ENCODE data around the gene CCDC88A. TPM values are rescaled to one million over a fixed set of nuclear protein-coding genes. Genes with fewer than 3 reads are reported as not detected.
"Not testable (repeated sequence)": the region's sequence is repeated elsewhere in the genome, so short reads cannot be mapped to it uniquely, and the experiment has no call there.

Gene CCDC88A
- total and polyA plus RNA-seq, 2 experiments from 2014 or later = 144 to 169 TPM

GRCh38 chr2:55451699-55452098, 32.0 kb upstream of the CCDC88A start:
- Histone ChIP-seq H3F3A (replicated peaks; ENCODE audit: low read depth) (no peaks in the 10 kb centered on the region), H2AFZ (peak overlapping the region; percentile 32; the same call in 1 of the 2 replicates), H3K27ac (ENCODE audit: low read depth) (no peak overlapping the region), H3K4me2 (no peak overlapping the region), H3K4me1 (ENCODE audit: insufficient read depth) (no peaks in the 10 kb centered on the region), H3K36me3 (ENCODE audit: insufficient read depth) (no peaks in the 10 kb centered on the region), H4K20me1 (replicated peaks; ENCODE audit: insufficient read depth) (no peaks in the 10 kb centered on the region), H3K9me2 (ENCODE audit: insufficient read depth) (no peaks in the 10 kb centered on the region), H3K79me2 (replicated peaks; ENCODE audit: insufficient read depth) (no peaks in the 10 kb centered on the region), H3K27me3 (ENCODE audit: insufficient read depth) (no peaks in the 10 kb centered on the region), H3K4me3 (no peak overlapping the region)
- no peak for TF ChIP-seq CTCF (conservative IDR thresholded peaks at IDR 0.05; ENCODE audit: low read depth in 2 of 2)
- no peak for TF ChIP-seq ZNF114 (CRISPR knock-in tag; IDR thresholded peaks at IDR 0.05)
- TF ChIP-seq EZH2phosphoT487 (IDR thresholded peaks at IDR 0.05; ENCODE audit: unreplicated experiment) = no peak
- no peak for TF ChIP-seq STAT1 (IDR thresholded peaks at IDR 0.05; ENCODE audit: unreplicated experiment)
- TF ChIP-seq ZNF462 (CRISPR knock-in tag; IDR thresholded peaks at IDR 0.05) = no peak
- no peak for TF ChIP-seq ZNF331 (CRISPR knock-in tag; IDR thresholded peaks at IDR 0.05; ENCODE audit: low read depth)
- no peak for TF ChIP-seq POLR2AphosphoS5 (IDR thresholded peaks at IDR 0.05; ENCODE audit: low read depth)
- TF ChIP-seq CREB1 (CRISPR knock-in tag; IDR thresholded peaks at IDR 0.05; ENCODE audit: low read depth) = no peak
- TF ChIP-seq, protein P1, sequence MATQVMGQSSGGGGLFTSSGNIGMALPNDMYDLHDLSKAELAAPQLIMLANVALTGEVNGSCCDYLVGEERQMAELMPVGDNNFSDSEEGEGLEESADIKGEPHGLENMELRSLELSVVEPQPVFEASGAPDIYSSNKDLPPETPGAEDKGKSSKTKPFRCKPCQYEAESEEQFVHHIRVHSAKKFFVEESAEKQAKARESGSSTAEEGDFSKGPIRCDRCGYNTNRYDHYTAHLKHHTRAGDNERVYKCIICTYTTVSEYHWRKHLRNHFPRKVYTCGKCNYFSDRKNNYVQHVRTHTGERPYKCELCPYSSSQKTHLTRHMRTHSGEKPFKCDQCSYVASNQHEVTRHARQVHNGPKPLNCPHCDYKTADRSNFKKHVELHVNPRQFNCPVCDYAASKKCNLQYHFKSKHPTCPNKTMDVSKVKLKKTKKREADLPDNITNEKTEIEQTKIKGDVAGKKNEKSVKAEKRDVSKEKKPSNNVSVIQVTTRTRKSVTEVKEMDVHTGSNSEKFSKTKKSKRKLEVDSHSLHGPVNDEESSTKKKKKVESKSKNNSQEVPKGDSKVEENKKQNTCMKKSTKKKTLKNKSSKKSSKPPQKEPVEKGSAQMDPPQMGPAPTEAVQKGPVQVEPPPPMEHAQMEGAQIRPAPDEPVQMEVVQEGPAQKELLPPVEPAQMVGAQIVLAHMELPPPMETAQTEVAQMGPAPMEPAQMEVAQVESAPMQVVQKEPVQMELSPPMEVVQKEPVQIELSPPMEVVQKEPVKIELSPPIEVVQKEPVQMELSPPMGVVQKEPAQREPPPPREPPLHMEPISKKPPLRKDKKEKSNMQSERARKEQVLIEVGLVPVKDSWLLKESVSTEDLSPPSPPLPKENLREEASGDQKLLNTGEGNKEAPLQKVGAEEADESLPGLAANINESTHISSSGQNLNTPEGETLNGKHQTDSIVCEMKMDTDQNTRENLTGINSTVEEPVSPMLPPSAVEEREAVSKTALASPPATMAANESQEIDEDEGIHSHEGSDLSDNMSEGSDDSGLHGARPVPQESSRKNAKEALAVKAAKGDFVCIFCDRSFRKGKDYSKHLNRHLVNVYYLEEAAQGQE (IDR thresholded peaks at IDR 0.05; ENCODE audit: unreplicated experiment) = no peak
- ATAC-seq (no peak), DNase-seq (ENCODE audit: low spot score) (no peak)
- Mint-ChIP-seq H3K9me3 (no peaks in the 10 kb centered on the region), H3K4me1 (no peaks in the 10 kb centered on the region), H3K27me3 (ENCODE audit: insufficient read depth, low read depth, poor library complexity) (no peaks in the 10 kb centered on the region), H3K4me3 (no peak overlapping the region), H3K27ac (no peak overlapping the region), H3K36me3 (ENCODE audit: low read depth) (no peaks in the 10 kb centered on the region)

DNA sequence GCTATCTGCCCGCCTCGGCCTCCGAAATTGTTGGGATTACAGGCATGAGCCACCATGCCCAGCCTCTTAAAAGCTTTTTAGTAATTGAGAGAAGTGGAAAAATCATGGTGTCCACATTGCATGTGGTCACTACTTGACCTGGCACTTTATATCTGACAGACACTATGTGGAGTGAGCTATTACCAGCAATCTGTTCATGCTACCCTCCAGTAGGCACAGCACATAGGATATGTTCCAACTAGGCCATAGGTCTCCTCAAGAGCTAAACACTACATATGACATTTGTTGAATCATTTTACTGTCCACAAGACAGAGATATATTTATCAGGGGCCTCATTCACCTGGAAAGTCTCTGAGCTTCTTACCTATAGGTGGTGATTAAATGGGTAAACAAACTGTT, 30.4 kb upstream of the CCDC88A start:
- not testable (repeated sequence) for H3K27me3 Mint-ChIP-seq (ENCODE audit: insufficient read depth, low read depth, poor library complexity); H3K79me2 ChIP-seq (replicated peaks; ENCODE audit: insufficient read depth); H3K36me3 Mint-ChIP-seq (ENCODE audit: low read depth); H3K27me3 ChIP-seq (ENCODE audit: insufficient read depth); H3K27ac Mint-ChIP-seq; H3F3A ChIP-seq (replicated peaks; ENCODE audit: low read depth); H2AFZ ChIP-seq; H3K9me3 Mint-ChIP-seq; H3K9me2 ChIP-seq (ENCODE audit: insufficient read depth); H4K20me1 ChIP-seq (replicated peaks; ENCODE audit: insufficient read depth); H3K4me3 ChIP-seq; H3K36me3 ChIP-seq (ENCODE audit: insufficient read depth); H3K4me1 ChIP-seq (ENCODE audit: insufficient read depth); DNase-seq (ENCODE audit: low spot score); H3K27ac ChIP-seq (ENCODE audit: low read depth); H3K4me3 Mint-ChIP-seq; H3K4me1 Mint-ChIP-seq; ATAC-seq; H3K4me2 ChIP-seq
